HAP-1 (cell line): ENCODE data around the gene ARV1.
"Not testable (repeated sequence)": the region's sequence is repeated elsewhere in the genome, so short reads cannot be mapped to it uniquely, and the experiment has no call there.

Experiments
- DNase-seq, 2 experiments: peaks; one replicate each; pipeline ENCODE4 v3.0.0-alpha.2; 2016 to 2020; ENCODE audit warnings: low spot score in 2 of 2
- H3K27me3 ChIP-seq: fragments of 250-450 bp; sonication (Bioruptor Pico); 2 replicates; pipeline ENCODE4 v1.5.1; 2020; ENCODE audit warnings: low read depth, mild to moderate bottlenecking, moderate library complexity
- H3K36me3 ChIP-seq: fragments of 250-450 bp; sonication (Bioruptor Pico); replicated peaks from 2 replicates; pipeline ENCODE4 v1.5.1; 2020; ENCODE audit warnings: mild to moderate bottlenecking
- H3K4me1 ChIP-seq: fragments of 250-450 bp; sonication (Bioruptor Pico); 2 replicates; pipeline ENCODE4 v1.5.1; 2020; ENCODE audit warnings: mild to moderate bottlenecking
- H3K4me3 ChIP-seq: fragments of 250-450 bp; sonication (Bioruptor Pico); 2 replicates; pipeline ENCODE4 v1.5.1; 2020; ENCODE audit warnings: mild to moderate bottlenecking, moderate library complexity
- H3K9me3 ChIP-seq: fragments of 250-450 bp; sonication (Bioruptor Pico); 2 replicates; pipeline ENCODE4 v1.5.1; 2020; ENCODE audit warnings: mild to moderate bottlenecking, moderate library complexity
- in situ Hi-C: fragments of 300-500 bp; cut with MboI; formaldehyde crosslinking; loops from 3 replicates; pipeline ENCODE4 v1.14.3; 2020; ENCODE audit warnings: low sequenced_read_pairs, inconsistent platforms, mixed read lengths

The ARV1 gene

DNA sequence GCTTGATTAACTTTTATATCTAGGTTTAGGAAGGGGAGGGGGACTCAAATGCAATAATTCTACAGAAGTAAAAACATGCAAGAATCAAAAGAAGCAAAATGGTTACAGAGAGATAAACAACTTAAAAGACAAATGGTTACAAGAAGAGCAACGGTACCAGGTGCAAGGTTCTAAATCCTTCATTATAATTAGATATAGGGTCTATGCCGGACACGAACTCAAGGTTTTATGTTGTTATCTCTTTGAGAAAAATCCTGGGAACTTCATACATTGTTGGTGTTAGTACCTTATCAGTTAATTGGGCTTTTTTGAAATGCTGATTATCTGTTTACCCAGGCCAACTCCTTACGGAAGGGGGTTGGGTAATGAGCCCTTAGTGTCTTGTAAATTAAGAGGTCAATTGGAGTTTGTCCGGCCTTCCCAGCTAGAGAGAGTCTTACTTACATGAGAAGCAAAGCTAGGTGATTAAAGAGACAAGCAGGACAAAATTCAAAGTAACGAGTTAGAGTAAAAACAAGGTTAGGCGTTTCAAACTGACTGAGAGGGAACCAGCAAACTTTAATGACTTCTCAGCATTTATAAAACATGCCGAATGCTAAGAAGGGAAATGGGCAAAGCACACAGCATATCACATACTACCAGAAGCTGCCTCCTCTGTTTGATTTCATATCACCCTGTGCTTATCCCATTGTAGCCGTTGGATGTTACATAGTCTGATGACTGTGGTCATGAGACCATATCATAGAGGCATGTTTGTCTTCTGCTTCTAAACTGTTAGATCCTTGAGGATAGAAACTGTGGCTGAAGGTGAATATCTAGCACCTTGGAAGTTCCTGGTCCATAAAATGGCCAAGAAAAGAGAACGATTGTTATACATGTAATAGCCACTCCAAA lies 6.0 kb downstream of the ARV1 start:
- H3K27me3 ChIP-seq, H3K36me3 ChIP-seq, H3K4me3 ChIP-seq, in situ Hi-C loops, H3K9me3 ChIP-seq: not testable (repeated sequence)
- peak; percentile 28 to 54 for DNase-seq
- H3K4me1 ChIP-seq, result peaks cover 18% of the 10 kb centered on the region

GRCh38 chr1:230985711-230986110 lies 6.8 kb downstream of the ARV1 start:
- in situ Hi-C loops, result no loop called here

DNA sequence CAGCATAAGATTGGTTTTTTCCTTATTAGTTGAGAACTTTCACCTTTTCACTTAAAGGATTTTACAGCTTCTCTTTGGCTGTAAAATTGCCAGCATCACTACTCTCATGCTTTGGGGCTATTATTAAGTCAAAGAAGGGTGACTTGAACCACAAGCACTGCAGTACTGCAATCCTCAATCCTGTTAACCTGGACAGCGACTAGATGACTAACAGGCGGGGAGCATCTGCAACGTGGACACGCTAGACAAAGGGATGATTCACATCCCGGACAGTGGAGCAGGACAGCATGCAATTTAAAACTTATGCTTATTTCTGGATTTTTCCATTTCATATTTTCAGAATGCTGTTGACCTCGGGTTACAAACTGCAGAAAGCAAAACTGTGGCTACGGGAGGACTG lies 8.1 kb downstream of the ARV1 start:
- no peak for DNase-seq
- H3K4me3 ChIP-seq, result no peak overlapping the region
- in situ Hi-C loops, result no loop called here
- H3K4me1 ChIP-seq, result peaks cover 16% of the 10 kb centered on the region
- no peaks in the 10 kb centered on the region for H3K27me3 ChIP-seq
- H3K36me3 ChIP-seq, result peaks cover 15% of the 10 kb centered on the region
- no peaks in the 10 kb centered on the region for H3K9me3 ChIP-seq

More at GRCh38 chr1:230985711-230986110, 6.8 kb downstream of the ARV1 start:
- Histone ChIP-seq H3K27me3 (no peaks in the 10 kb centered on the region), H3K36me3 (peaks cover 13% of the 10 kb centered on the region), H3K9me3 (no peaks in the 10 kb centered on the region), H3K4me1 (peaks cover 16% of the 10 kb centered on the region), H3K4me3 (no peak overlapping the region)
- DNase-seq, result no peak

DNA sequence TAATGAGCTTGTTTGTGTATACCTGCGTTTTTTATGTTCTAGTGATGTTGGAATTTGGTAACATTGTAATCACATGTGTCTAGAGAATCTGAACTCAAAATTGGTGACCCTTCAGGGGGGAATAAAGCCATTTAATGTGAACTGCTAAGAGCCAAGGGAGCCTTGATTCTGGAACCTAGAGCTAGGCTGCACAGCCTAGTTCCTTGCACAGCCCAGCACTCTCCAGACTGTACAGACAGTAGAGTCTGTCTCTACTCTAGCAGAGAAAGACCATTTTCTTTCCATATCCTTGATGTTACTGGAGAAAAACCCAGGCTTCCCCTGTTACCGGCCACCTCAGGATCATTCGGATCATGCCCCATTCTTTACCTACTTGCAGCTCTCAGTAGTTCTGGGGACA lies 8.6 kb downstream of the ARV1 start:
- Histone ChIP-seq H3K27me3 (no peaks in the 10 kb centered on the region), H3K9me3 (no peaks in the 10 kb centered on the region), H3K4me1 (peaks cover 20% of the 10 kb centered on the region), H3K36me3 (peaks cover 12% of the 10 kb centered on the region), H3K4me3 (no peak overlapping the region)
- in situ Hi-C loops, result no loop called here
- no peak for DNase-seq

DNA sequence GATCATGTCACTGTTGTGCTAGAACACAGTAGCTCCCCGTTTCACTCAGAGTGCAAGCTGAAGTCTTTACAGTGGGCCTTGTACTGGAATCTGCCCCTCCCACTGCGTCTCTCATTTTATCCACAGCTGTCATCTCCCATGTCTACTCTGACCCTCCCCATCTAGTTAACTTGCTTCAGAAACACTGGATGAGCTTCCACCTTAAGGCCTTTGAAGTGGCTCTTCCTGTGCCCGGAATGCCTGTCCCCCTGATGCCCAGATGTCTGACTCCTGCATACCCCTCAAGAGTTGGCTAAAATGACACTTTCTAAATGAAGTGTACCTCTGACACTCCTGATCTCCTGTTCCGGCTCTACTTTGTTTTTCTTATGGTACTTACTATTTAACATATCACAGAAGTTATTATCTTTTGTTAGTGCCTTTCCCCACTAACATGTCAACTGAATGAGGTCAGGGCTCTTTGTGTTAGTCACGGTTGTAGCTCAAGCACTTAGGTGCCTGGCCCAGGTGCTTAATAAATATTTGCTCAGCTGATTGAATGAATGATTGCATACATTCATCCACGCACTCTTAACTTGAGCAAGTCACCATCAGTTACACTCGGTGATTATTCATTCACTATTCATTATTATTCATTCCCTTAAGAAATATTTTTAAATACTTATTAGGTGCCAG lies 13.3 kb downstream of the ARV1 start:
- in situ Hi-C loops, result no loop called here
- Histone ChIP-seq H3K9me3 (no peaks in the 10 kb centered on the region), H3K36me3 (peaks cover 31% of the 10 kb centered on the region), H3K4me1 (peaks cover 5% of the 10 kb centered on the region; the same call in 1 of the 2 replicates), H3K4me3 (no peak overlapping the region), H3K27me3 (no peaks in the 10 kb centered on the region)
- DNase-seq, result no peak

DNA sequence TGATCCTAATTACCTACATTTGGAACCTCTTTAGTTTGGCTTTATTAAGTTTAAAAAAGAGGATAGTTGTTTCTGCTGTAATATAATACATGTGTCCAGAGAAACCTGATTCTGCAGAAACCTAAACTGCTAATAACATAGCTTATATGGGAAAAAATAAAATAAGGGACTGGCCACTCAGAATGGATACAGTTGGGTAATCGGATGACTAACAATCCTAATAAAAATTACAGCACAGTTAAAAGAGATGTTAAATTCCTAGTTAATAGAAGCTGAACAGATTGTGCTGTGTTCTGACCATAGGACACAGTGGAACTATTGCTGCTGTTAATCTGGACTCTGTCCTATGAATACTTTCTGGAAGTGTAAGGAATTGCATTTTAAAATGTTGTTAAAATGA lies 16.0 kb downstream of the ARV1 start:
- peaks cover 50% of the 10 kb centered on the region for H3K36me3 ChIP-seq

GRCh38 chr1:231000201-231000600 lies 21.3 kb downstream of the ARV1 start:
- no peaks in the 10 kb centered on the region for H3K27me3 ChIP-seq
- no peaks in the 10 kb centered on the region for H3K4me1 ChIP-seq
- no peak for DNase-seq
- no peak overlapping the region for H3K4me3 ChIP-seq
- no peaks in the 10 kb centered on the region; the same call in 1 of the 2 replicates for H3K9me3 ChIP-seq
- peaks cover 46% of the 10 kb centered on the region for H3K36me3 ChIP-seq
- in situ Hi-C loops, result no loop called here

More for the DNA sequence above, 16.0 kb downstream of the ARV1 start:
- Histone ChIP-seq H3K27me3 (no peaks in the 10 kb centered on the region), H3K4me1 (peaks cover 5% of the 10 kb centered on the region; the same call in 1 of the 2 replicates), H3K9me3 (no peaks in the 10 kb centered on the region), H3K4me3 (no peak overlapping the region)
- no peak for DNase-seq
- in situ Hi-C loops, result no loop called here

DNA sequence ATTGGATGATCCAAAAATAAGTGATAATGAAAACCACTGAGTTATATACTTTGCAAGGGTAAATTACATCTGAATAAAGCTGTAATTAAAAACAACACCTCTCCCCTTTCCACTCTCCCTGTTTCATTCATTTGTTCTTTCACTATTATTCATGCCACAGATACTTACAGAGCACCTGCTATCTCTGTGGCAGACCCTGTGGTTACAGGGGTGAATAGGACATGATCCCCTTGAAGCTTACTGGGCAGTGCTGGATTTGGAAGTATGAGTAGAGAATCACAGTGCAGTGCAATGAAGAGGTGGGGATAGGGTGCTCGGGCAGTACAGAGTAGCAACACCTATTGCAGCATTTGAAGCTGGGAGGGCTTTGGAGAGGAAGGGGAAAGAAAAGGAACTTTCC lies 21.7 kb downstream of the ARV1 start:
- H3K4me1 ChIP-seq, result no peaks in the 10 kb centered on the region
- H3K4me3 ChIP-seq, result no peak overlapping the region
- peaks cover 46% of the 10 kb centered on the region for H3K36me3 ChIP-seq
- no peaks in the 10 kb centered on the region; the same call in 1 of the 2 replicates for H3K9me3 ChIP-seq
- DNase-seq, result no peak
- no peaks in the 10 kb centered on the region for H3K27me3 ChIP-seq
- in situ Hi-C loops, result no loop called here

DNA sequence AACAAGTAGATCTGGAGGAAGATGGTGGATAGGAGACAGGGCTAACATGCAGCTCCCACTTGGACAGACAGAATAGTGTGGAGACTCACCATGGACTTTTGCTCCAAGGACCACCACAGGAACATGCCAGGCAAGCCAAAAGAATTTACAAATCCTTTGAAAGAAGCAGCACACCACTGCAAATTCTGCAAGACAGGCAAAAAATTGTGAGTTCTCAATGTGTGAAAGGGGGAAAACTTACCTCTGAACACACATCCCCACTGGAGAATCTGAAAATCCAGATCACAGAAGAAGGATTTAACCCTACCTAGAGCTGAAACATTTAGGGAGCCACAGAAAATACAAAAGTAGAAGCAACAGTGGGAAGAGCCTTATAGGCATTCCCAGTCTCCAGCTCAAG lies 23.0 kb downstream of the ARV1 start:
- no peaks in the 10 kb centered on the region for H3K4me1 ChIP-seq
- DNase-seq, result no peak
- H3K4me3 ChIP-seq, result no peak overlapping the region
- H3K36me3 ChIP-seq, result peaks cover 36% of the 10 kb centered on the region
- no peaks in the 10 kb centered on the region for H3K27me3 ChIP-seq
- no peaks in the 10 kb centered on the region; the same call in 1 of the 2 replicates for H3K9me3 ChIP-seq
- in situ Hi-C loops, result no loop called here

GRCh38 chr1:231007535-231007934 lies 28.6 kb downstream of the ARV1 start:
- H3K27me3 ChIP-seq, DNase-seq, H3K36me3 ChIP-seq, H3K4me1 ChIP-seq, H3K4me3 ChIP-seq, H3K9me3 ChIP-seq, in situ Hi-C loops: not testable (repeated sequence)

DNA sequence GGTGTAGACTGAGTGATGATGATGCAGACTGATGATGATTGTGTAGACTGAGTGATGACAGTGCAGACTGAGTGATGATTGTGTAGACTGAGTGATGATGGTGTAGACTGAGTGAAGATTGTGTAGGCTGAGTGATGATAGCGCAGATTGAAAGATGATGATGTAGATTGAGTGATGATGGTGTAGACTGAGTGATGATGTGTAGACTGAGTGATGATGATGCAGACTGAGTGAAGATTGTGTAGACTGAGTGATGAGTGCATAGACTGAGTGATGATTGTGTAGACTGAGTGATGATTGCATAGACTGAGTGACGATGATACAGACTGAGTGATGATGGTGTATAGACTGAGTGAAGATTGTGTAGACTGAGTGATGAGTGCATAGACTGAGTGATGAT lies 32.5 kb downstream of the ARV1 start:
- in situ Hi-C loops, result no loop called here
- H3K36me3 ChIP-seq, result no peaks in the 10 kb centered on the region
- 0 out of 2 replicates have a peak, but pooled peaks cover 3% of the 10 kb centered on the region for H3K9me3 ChIP-seq
- H3K27me3 ChIP-seq, result no peaks in the 10 kb centered on the region
- H3K4me1 ChIP-seq, result no peaks in the 10 kb centered on the region
- H3K4me3 ChIP-seq, result no peak overlapping the region
- DNase-seq, result no peak

DNA sequence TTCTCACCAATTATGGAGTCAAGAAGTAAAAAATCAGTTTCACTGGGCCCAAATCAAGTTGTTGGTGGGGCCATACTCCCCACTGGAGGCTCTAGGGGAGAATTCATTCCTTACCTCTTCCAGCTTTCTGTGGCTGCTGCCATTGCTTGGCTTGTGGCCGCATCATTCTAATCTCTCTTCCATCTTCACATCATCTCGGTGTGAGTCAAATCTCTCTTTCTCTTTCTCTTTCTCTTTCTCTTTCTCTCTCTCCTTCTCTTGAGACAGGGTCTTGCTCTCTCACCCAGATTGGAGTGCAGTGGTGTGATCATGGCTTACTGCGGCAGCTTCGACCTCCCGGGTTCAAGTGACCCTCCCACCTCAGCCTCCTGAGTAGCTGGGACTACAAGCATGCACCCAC lies 33.1 kb downstream of the ARV1 start:
- in situ Hi-C loops, result no loop called here
- H3K36me3 ChIP-seq, result no peaks in the 10 kb centered on the region
- H3K4me1 ChIP-seq, result no peaks in the 10 kb centered on the region
- DNase-seq, result no peak
- H3K27me3 ChIP-seq, result no peaks in the 10 kb centered on the region
- 0 out of 2 replicates have a peak, but pooled peaks cover 3% of the 10 kb centered on the region for H3K9me3 ChIP-seq
- no peak overlapping the region for H3K4me3 ChIP-seq

GRCh38 chr1:231013391-231014015 lies 34.6 kb downstream of the ARV1 start:
- Histone ChIP-seq H3K27me3 (no peaks in the 10 kb centered on the region), H3K4me3 (no peak overlapping the region), H3K9me3 (no peaks in the 10 kb centered on the region), H3K36me3 (no peaks in the 10 kb centered on the region), H3K4me1 (no peaks in the 10 kb centered on the region)
- DNase-seq, result no peak
- in situ Hi-C loops, result no loop called here

- H3K4me1 ChIP-seq, result no peaks in the 10 kb centered on the region
- H3K27me3 ChIP-seq, result no peaks in the 10 kb centered on the region
- no peaks in the 10 kb centered on the region for H3K36me3 ChIP-seq
- in situ Hi-C loops, result no loop called here
- no peak overlapping the region for H3K4me3 ChIP-seq
- no peaks in the 10 kb centered on the region for H3K9me3 ChIP-seq
- DNase-seq, result no peak
Measured at GRCh38 chr1:231016234-231016633, 37.3 kb downstream of the ARV1 start.
